ENCODE data around the gene ARHGAP32. TPM values are rescaled to one million over a fixed set of nuclear protein-coding genes. Genes with fewer than 3 reads are reported as not detected.

ARHGAP32 gene
- total RNA-seq, 4 donors from 2014 or later: 41.3 to 108 (median 101) TPM

DNA sequence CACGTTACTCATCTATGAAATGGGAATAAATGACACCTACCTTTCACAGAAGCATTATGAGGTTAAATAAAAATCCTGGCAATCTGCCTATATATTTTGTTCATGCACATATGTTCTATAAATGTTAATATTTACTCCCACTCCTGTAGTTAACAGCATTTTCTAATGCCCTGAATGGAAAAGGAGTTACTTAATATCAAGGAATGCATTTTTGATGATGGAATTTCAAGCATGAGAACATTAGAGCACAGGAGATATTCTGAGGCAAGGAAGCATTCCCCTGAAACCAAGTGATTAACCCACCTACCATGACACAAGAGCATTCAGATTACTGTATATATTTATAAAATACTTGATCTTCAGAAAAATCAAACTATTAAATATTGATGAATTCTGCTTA, 102.1 kb downstream of the ARHGAP32 start:
- TF ChIP-seq, protein P1, sequence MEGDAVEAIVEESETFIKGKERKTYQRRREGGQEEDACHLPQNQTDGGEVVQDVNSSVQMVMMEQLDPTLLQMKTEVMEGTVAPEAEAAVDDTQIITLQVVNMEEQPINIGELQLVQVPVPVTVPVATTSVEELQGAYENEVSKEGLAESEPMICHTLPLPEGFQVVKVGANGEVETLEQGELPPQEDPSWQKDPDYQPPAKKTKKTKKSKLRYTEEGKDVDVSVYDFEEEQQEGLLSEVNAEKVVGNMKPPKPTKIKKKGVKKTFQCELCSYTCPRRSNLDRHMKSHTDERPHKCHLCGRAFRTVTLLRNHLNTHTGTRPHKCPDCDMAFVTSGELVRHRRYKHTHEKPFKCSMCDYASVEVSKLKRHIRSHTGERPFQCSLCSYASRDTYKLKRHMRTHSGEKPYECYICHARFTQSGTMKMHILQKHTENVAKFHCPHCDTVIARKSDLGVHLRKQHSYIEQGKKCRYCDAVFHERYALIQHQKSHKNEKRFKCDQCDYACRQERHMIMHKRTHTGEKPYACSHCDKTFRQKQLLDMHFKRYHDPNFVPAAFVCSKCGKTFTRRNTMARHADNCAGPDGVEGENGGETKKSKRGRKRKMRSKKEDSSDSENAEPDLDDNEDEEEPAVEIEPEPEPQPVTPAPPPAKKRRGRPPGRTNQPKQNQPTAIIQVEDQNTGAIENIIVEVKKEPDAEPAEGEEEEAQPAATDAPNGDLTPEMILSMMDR (IDR thresholded peaks at IDR 0.05): no peak
- TF ChIP-seq POLR2A (IDR thresholded peaks at IDR 0.05): no peak
- H3K4me3 ChIP-seq: no peak overlapping the region
- H3K27me3 ChIP-seq: no peaks in the 10 kb centered on the region

DNA sequence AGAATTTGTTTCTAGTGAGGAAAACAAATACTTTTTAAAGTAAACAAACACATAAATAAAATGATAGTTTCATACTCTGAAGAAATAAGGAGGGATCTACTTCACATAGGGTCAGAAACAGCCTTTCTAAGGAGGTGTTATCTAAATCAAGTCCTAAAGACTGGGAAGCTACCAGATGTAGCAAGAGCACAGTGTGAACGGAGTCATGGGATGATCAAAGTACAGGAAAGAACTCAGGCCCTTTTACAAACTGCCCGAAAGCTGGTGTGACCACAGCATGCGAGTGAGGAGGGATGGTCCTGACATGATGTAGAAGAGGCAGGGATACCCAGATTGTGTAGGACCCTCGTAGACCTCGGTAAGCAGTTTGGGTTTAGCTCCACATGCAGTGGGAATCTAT, 102.8 kb downstream of the ARHGAP32 start:
- Histone ChIP-seq H3K4me3 (no peak overlapping the region), H3K27ac (no peak overlapping the region), H3K36me3 (peaks cover 0 to 5% (median 0%) of the 10 kb centered on the region in 3 donors), H3K27me3 (no peaks in the 10 kb centered on the region), H3K9me3 (no peaks in the 10 kb centered on the region), H3K4me1 (no peaks in the 10 kb centered on the region)
- TF ChIP-seq POLR2A (IDR thresholded peaks at IDR 0.05): no peak
- TF ChIP-seq, protein P1 (IDR thresholded peaks at IDR 0.05): no peak
- no peak for DNase-seq

More for the DNA sequence above, 102.1 kb downstream of the ARHGAP32 start:
- Histone ChIP-seq H3K9me3 (no peaks in the 10 kb centered on the region), H3K36me3 (peaks cover 0 to 5% (median 0%) of the 10 kb centered on the region in 3 donors), H3K27ac (no peak overlapping the region), H3K4me1 (no peaks in the 10 kb centered on the region)
- no peak for DNase-seq

- H3K4me3 ChIP-seq: no peak overlapping the region
- TF ChIP-seq, protein P1 (IDR thresholded peaks at IDR 0.05): no peak
- TF ChIP-seq POLR2A (IDR thresholded peaks at IDR 0.05): no peak
- no peak for DNase-seq
- no peak overlapping the region for H3K27ac ChIP-seq
- peaks cover 0 to 5% (median 0%) of the 10 kb centered on the region in 3 donors for H3K36me3 ChIP-seq
- no peaks in the 10 kb centered on the region for H3K27me3 ChIP-seq
- no peaks in the 10 kb centered on the region for H3K4me1 ChIP-seq
- peaks cover 0 to 10% (median 0%) of the 10 kb centered on the region in 4 donors for H3K9me3 ChIP-seq
These were observed 105.1 kb downstream of the ARHGAP32 start for GRCh38 chr11:129086976-129087375.

DNA sequence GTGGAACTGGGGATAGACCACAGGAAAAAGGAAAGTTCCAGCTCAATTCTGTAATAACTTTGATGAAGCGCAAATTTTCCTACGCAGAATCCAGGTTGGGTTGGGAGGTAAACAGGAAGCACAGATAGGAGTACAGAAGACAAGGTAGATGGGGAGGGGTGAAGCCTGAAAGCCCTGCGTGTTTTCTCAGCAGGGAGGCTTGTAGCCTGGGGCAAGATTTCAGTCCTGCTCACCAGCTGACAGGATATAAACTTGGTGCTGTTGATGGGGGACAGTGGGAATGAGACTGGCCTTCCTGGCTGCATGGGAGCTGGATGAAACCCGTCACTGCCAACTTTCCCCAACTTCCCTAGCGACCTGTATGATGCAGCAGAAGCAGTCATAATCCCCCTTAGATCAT, 114.9 kb downstream of the ARHGAP32 start:
- no peaks in the 10 kb centered on the region for H3K4me1 ChIP-seq
- peaks cover 0 to 3% (median 0%) of the 10 kb centered on the region in 4 donors for H3K9me3 ChIP-seq
- no peak overlapping the region for H3K27ac ChIP-seq
- no peak for DNase-seq
- no peaks in the 10 kb centered on the region for H3K27me3 ChIP-seq
- no peaks in the 10 kb centered on the region for H3K36me3 ChIP-seq
- no peak for TF ChIP-seq POLR2A (IDR thresholded peaks at IDR 0.05)
- TF ChIP-seq, protein P1 (IDR thresholded peaks at IDR 0.05): no peak
- H3K4me3 ChIP-seq: no peak overlapping the region

DNA sequence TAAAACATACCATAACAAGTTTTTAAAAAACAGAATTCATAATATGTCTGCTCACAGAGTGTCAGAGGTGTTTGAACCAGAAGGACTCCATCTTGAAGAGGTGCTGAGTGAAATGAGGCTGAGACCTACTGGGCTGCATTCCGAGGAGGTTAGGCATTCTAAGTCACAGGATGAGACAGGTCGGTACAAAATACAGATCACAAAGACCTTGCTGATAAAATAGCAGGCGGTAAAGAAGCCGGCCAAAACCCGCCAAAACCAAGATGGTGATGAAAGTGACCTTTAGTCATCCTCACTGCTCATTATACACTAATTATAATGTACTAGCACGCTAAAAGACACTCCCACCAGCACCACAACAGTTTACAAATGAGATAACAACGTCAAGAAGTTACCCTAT, 116.4 kb downstream of the ARHGAP32 start:
- TF ChIP-seq, protein P1 (IDR thresholded peaks at IDR 0.05): no peak
- no peak for TF ChIP-seq POLR2A (IDR thresholded peaks at IDR 0.05)
- H3K27ac ChIP-seq: no peak overlapping the region
- no peaks in the 10 kb centered on the region for H3K27me3 ChIP-seq
- no peak overlapping the region for H3K4me3 ChIP-seq
- no peaks in the 10 kb centered on the region for H3K36me3 ChIP-seq
- no peak for DNase-seq
- H3K9me3 ChIP-seq: peaks cover 0 to 3% (median 0%) of the 10 kb centered on the region in 4 donors
- no peaks in the 10 kb centered on the region for H3K4me1 ChIP-seq

DNA sequence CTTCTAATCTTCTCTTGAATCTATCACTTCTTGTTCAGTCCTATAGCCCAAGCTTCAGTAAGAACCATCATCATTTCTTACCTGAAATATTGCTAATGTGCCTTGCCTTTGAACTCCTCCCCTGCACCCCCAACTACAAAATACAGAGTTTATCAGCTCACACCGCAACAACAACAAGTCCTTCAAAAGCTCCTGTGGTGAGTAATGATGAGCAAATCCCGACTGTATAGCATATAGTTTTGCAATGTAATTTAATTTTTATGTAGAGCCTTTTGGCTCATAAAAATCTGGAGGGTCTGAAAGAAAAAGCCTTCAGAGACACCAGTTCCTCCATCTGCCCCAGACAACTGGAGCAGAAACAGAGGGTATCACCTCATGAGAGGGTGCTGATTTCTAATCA, 124.7 kb downstream of the ARHGAP32 start:
- DNase-seq: no peak
- Histone ChIP-seq H3K27ac (no peak overlapping the region), H3K4me3 (no peak overlapping the region), H3K36me3 (peaks cover 0 to 18% (median 0%) of the 10 kb centered on the region in 3 donors), H3K27me3 (no peaks in the 10 kb centered on the region), H3K4me1 (no peaks in the 10 kb centered on the region), H3K9me3 (no peaks in the 10 kb centered on the region)
- no peak for TF ChIP-seq POLR2A (IDR thresholded peaks at IDR 0.05)
- TF ChIP-seq, protein P1 (IDR thresholded peaks at IDR 0.05): no peak
